Right hindlimb (tissue), 1 donor: Measurements from ENCODE around the gene DCT.

Experiments used
- DNase-seq: peaks from one replicate; pipeline ENCODE4 v3.0.0-alpha.2; 2018

Gene DCT

DNA sequence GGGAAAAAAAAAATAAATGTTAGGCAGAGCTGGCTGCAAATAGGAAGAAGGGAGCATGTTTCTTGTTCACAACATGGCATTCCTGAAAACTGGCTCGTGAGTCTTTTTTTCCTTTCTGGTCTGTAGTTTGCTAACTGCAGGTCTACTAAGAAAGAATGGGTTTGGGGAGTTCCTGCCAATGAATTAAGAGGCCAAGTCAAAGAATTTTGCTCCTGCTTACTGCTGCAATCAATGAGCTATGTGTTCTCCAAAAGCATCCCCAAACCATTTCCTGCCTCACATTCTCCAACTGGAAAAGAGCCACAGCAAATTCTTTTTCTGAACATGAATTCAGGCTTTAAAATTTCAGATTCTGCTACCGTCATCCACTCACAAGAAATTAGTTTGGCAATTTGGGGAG is 88.6 kb downstream of the DCT start:
- DNase-seq = peak; percentile 30

DNA sequence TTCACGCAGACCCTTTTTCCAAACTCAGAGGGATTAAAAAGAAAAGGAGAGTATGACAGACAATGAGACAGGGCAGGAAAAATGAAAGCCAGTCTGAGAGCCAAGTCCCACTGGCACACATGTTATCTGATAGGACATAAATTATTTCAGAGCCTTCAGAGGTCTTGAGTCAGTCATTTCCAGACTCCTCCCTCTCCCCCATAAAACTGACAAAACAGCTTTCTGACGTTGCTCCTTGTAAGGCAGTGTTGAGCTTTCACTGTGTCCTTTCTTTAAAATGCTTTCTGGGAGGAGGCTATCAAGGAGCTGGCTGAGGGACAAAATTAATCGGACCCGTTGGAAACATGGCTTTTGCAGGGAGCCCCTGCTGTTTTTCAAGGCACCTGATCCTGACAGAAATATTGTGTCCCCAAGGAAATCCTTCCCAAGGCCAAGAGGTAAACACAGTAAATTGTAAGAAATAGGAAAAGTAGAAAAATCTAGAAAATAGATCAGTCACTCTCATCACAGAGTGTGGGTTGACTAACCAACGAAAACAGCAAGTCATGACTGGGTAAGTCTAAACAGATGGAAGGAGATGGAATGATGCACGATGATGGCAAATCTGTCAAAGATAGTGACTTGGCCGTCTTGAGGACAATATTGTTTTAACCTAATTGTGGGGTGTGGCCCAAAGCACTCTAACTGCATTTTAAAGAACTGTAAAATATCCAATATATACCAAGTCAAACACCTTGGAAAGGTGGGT is 89.7 kb downstream of the DCT start:
- no peak for DNase-seq

DNA sequence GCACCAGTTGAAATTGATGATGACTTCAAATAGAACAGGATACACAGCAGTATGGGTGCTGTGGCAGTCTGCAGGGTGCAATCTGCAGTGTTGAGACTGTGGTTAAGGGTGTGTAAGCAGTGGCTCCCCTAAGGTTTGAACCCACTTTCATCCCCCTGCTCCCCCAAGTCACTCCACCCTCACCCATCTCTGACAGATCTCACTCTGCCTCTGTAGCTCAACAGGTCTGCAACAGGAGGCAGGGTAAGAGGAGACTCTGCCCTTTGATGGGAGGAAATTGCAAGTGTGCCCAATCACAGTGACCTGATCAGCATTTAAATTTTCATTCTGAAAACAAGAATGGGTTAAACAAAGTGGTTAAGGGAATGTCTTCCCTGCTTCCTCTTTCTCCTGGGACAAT is 92.4 kb downstream of the DCT start:
- no peak for DNase-seq
